ENCODE measurements around the gene GTF2A1L. TPM values are rescaled to one million over a fixed set of nuclear protein-coding genes. Genes with fewer than 3 reads are reported as not detected.

Gene GTF2A1L
- total RNA-seq, 1 experiment from 2014 or later: not detected

GRCh38 chr2:48691935-48692691 lies 74.5 kb downstream of the GTF2A1L start:
- Histone ChIP-seq H3K36me3 (ENCODE audit: low read depth) (no peaks in the 10 kb centered on the region), H3K4me1 (replicated peaks; ENCODE audit: insufficient read depth) (no peaks in the 10 kb centered on the region), H3K9me2 (ENCODE audit: insufficient read depth) (no peaks in the 10 kb centered on the region), H3F3A (ENCODE audit: insufficient read depth, low read depth) (no peaks in the 10 kb centered on the region), H4K20me1 (ENCODE audit: insufficient read depth) (no peaks in the 10 kb centered on the region), H3K79me2 (ENCODE audit: low read depth) (no peaks in the 10 kb centered on the region), H3K27ac (no peak overlapping the region), H3K27me3 (ENCODE audit: insufficient read depth, low read depth) (peaks cover 12% of the 10 kb centered on the region; the same call in 1 of the 2 replicates), H3K4me3 (no peak overlapping the region), H3K4me2 (no peak overlapping the region), H2AFZ (no peak overlapping the region), H3K9me3 (ENCODE audit: insufficient read depth, low read depth) (no peaks in the 10 kb centered on the region)
- ChIA-PET CTCF (no interaction called here), POLR2A (ENCODE audit: unreplicated experiment) (interaction anchor here (0.6 kb wide), 1 partner anchor 12 kb away, joined by 5 read pairs; no protein-coding TSS in a partner anchor)
- intact Hi-C loops (cut with micrococcal nuclease; ENCODE audit: unreplicated experiment): no loop called here
- no TSS peak for BruUV-seq (replicated peaks)
- DNase-seq: no peak
- no peak for TF ChIP-seq CTCF (conservative IDR thresholded peaks at IDR 0.05)
- TF ChIP-seq EZH2 (IDR thresholded peaks at IDR 0.05; ENCODE audit: low read depth): no peak

GRCh38 chr2:48693066-48693465 lies 75.4 kb downstream of the GTF2A1L start:
- BruUV-seq (replicated peaks): no TSS peak
- no peaks in the 10 kb centered on the region for H3K9me3 ChIP-seq (ENCODE audit: insufficient read depth, low read depth)
- TF ChIP-seq CTCF (conservative IDR thresholded peaks at IDR 0.05) (no peak), EZH2 (IDR thresholded peaks at IDR 0.05; ENCODE audit: low read depth) (no peak)
- H3K4me2 ChIP-seq: no peak overlapping the region
- DNase-seq: no peak
- no peaks in the 10 kb centered on the region for H3K79me2 ChIP-seq (ENCODE audit: low read depth)
- no peaks in the 10 kb centered on the region for H3F3A ChIP-seq (ENCODE audit: insufficient read depth, low read depth)
- no peaks in the 10 kb centered on the region for H3K4me1 ChIP-seq (replicated peaks; ENCODE audit: insufficient read depth)
- intact Hi-C loops (cut with micrococcal nuclease; ENCODE audit: unreplicated experiment): no loop called here
- no peaks in the 10 kb centered on the region for H3K9me2 ChIP-seq (ENCODE audit: insufficient read depth)
- H3K27ac ChIP-seq: no peak overlapping the region
- no peaks in the 10 kb centered on the region for H4K20me1 ChIP-seq (ENCODE audit: insufficient read depth)
- ChIA-PET CTCF (no interaction called here), POLR2A (ENCODE audit: unreplicated experiment) (interaction anchor here (0.6 to 0.7 kb wide), 2 partner anchors 11 to 14 kb away, joined by 4 to 5 read pairs; no protein-coding TSS in a partner anchor)
- no peak overlapping the region for H2AFZ ChIP-seq
- no peaks in the 10 kb centered on the region for H3K36me3 ChIP-seq (ENCODE audit: low read depth)
- H3K4me3 ChIP-seq: no peak overlapping the region
- peaks cover 12% of the 10 kb centered on the region; the same call in 1 of the 2 replicates for H3K27me3 ChIP-seq (ENCODE audit: insufficient read depth, low read depth)

GRCh38 chr2:48693645-48694044 lies 76.0 kb downstream of the GTF2A1L start:
- Histone ChIP-seq H3K27me3 (ENCODE audit: insufficient read depth, low read depth) (peaks cover 12% of the 10 kb centered on the region; the same call in 1 of the 2 replicates), H4K20me1 (ENCODE audit: insufficient read depth) (no peaks in the 10 kb centered on the region), H3K4me1 (replicated peaks; ENCODE audit: insufficient read depth) (no peaks in the 10 kb centered on the region), H3K4me2 (no peak overlapping the region), H3K27ac (no peak overlapping the region), H2AFZ (no peak overlapping the region), H3K79me2 (ENCODE audit: low read depth) (no peaks in the 10 kb centered on the region), H3K9me3 (ENCODE audit: insufficient read depth, low read depth) (no peaks in the 10 kb centered on the region), H3K9me2 (ENCODE audit: insufficient read depth) (no peaks in the 10 kb centered on the region), H3F3A (ENCODE audit: insufficient read depth, low read depth) (no peaks in the 10 kb centered on the region), H3K36me3 (ENCODE audit: low read depth) (no peaks in the 10 kb centered on the region), H3K4me3 (no peak overlapping the region)
- no TSS peak for BruUV-seq (replicated peaks)
- CTCF ChIA-PET: no interaction called here
- POLR2A ChIA-PET (ENCODE audit: unreplicated experiment): interaction anchor here (0.7 kb wide), 1 partner anchor 13 kb away, joined by 4 read pairs; no protein-coding TSS in a partner anchor
- TF ChIP-seq EZH2 (IDR thresholded peaks at IDR 0.05; ENCODE audit: low read depth) (no peak), CTCF (conservative IDR thresholded peaks at IDR 0.05) (no peak)
- intact Hi-C loops (cut with micrococcal nuclease; ENCODE audit: unreplicated experiment): no loop called here
- DNase-seq: no peak
